Mesenchymal stem cell (in vitro differentiated cells and primary cell): ENCODE results near the gene ERRFI1.
"Not testable (repeated sequence)": the region's sequence is repeated elsewhere in the genome, so short reads cannot be mapped to it uniquely, and the experiment has no call there.

Experiments
- DNase-seq: peaks from one replicate; pipeline ENCODE4 v3.0.0-alpha.2; 2013
- H2AFZ ChIP-seq: one replicate; pipeline ENCODE4 v1.6.1; 2013; ENCODE audit warnings: low read depth, mild to moderate bottlenecking, control low read depth, inconsistent platforms, low read length, moderate library complexity
- H2AK5ac ChIP-seq: 2 replicates; pipeline ENCODE4 v1.6.1; 2013; ENCODE audit warnings: low read length, moderate library complexity, mild to moderate bottlenecking, inconsistent platforms; ENCODE audit not compliant: severe bottlenecking
- H2BK120ac ChIP-seq: one replicate; pipeline ENCODE4 v1.6.1; 2013; ENCODE audit warnings: low read depth, mild to moderate bottlenecking, inconsistent platforms, low read length, moderate library complexity
- H2BK12ac ChIP-seq, 2 experiments: one replicate each; pipeline ENCODE4 v1.6.1; 2013; ENCODE audit warnings: inconsistent platforms in 2 of 2, low read length in 2 of 2, mild to moderate bottlenecking in 2 of 2, moderate library complexity in 2 of 2, control low read depth in 1 of 2
- H2BK15ac ChIP-seq: one replicate; pipeline ENCODE4 v1.6.1; 2013; ENCODE audit warnings: mild to moderate bottlenecking, low read depth, inconsistent platforms; ENCODE audit not compliant: poor library complexity, severe bottlenecking
- H2BK5ac ChIP-seq: 2 replicates; pipeline ENCODE4 v1.6.1; 2013; ENCODE audit warnings: low read depth, mild to moderate bottlenecking, low read length, control low read depth, inconsistent platforms; ENCODE audit not compliant: poor library complexity, severe bottlenecking
- H3K14ac ChIP-seq, 2 experiments: one replicate each; pipeline ENCODE4 v1.6.1; 2013; ENCODE audit warnings: inconsistent platforms in 2 of 2, low read length in 2 of 2, control low read depth in 1 of 2, mild to moderate bottlenecking in 1 of 2, moderate library complexity in 1 of 2
- H3K18ac ChIP-seq, 2 experiments: one replicate each; pipeline ENCODE4 v1.6.1; 2013; ENCODE audit warnings: inconsistent platforms in 2 of 2, low read length in 2 of 2, control low read depth in 1 of 2, low read depth in 1 of 2, mild to moderate bottlenecking in 1 of 2
- H3K23ac ChIP-seq, 2 experiments: one replicate each; pipeline ENCODE4 v1.6.1; 2013; ENCODE audit warnings: inconsistent platforms in 2 of 2, low read length in 2 of 2, mild to moderate bottlenecking in 2 of 2, moderate library complexity in 2 of 2, control low read depth in 1 of 2
- H3K27ac ChIP-seq: 2 replicates; pipeline ENCODE4 v1.5.1; 2013; ENCODE audit warnings: mild to moderate bottlenecking, moderate library complexity, low read length, control low read depth, inconsistent platforms; ENCODE audit not compliant: poor library complexity, severe bottlenecking
- H3K27me3 ChIP-seq, 2 experiments: 2 replicates each; pipeline versions ENCODE4 v1.6.1 to v1.7.0; 2013; ENCODE audit warnings: low read length in 2 of 2, mild to moderate bottlenecking in 2 of 2, moderate library complexity in 2 of 2, control low read depth in 1 of 2, inconsistent platforms in 1 of 2; ENCODE audit not compliant: control insufficient read depth in 1 of 2, insufficient read depth in 1 of 2
- H3K36me3 ChIP-seq, 2 experiments: 2 replicates each; pipeline versions ENCODE4 v1.6.1 to v1.7.0; 2013; ENCODE audit warnings: low read length in 2 of 2, control low read depth in 1 of 2, inconsistent platforms in 1 of 2, low read depth in 1 of 2, mild to moderate bottlenecking in 1 of 2; ENCODE audit not compliant: insufficient read depth in 2 of 2, control insufficient read depth in 1 of 2
- H3K4ac ChIP-seq, 2 experiments: one replicate each; pipeline ENCODE4 v1.6.1; 2013; ENCODE audit warnings: inconsistent platforms in 2 of 2, low read length in 2 of 2, mild to moderate bottlenecking in 2 of 2, moderate library complexity in 2 of 2, control low read depth in 1 of 2, low read depth in 1 of 2
- H3K4me1 ChIP-seq: 2 replicates; pipeline ENCODE4 v1.6.1; 2013; ENCODE audit warnings: low read depth, low read length, control low read depth; ENCODE audit not compliant: control insufficient read depth, insufficient read depth
- H3K4me2 ChIP-seq: 2 replicates; pipeline ENCODE4 v1.6.1; 2013; ENCODE audit warnings: low read length, mild to moderate bottlenecking, inconsistent platforms; ENCODE audit not compliant: poor library complexity, severe bottlenecking
- H3K4me3 ChIP-seq, 2 experiments: 2 replicates each; pipeline versions ENCODE4 v1.5.1 to v1.7.0; 2013; ENCODE audit warnings: low read length in 2 of 2, mild to moderate bottlenecking in 2 of 2, control low read depth in 1 of 2, low read depth in 1 of 2; ENCODE audit not compliant: insufficient read depth in 1 of 2
- H3K79me1 ChIP-seq: replicated peaks from 2 replicates; pipeline ENCODE4 v1.6.1; 2013; ENCODE audit warnings: mild to moderate bottlenecking, control low read depth, low read length, inconsistent platforms; ENCODE audit not compliant: poor library complexity, severe bottlenecking
- H3K9ac ChIP-seq: 2 replicates; pipeline ENCODE4 v1.7.0; 2013; ENCODE audit warnings: mild to moderate bottlenecking, low read length, moderate library complexity
- H3K9me3 ChIP-seq: 2 replicates; pipeline ENCODE4 v1.7.0; 2013; ENCODE audit warnings: mild to moderate bottlenecking, low read length; ENCODE audit not compliant: control insufficient read depth
- H4K8ac ChIP-seq: one replicate; pipeline ENCODE4 v1.6.1; 2013; ENCODE audit warnings: inconsistent platforms, mild to moderate bottlenecking, low read length, moderate library complexity
- H4K91ac ChIP-seq: one replicate; pipeline ENCODE4 v1.6.1; 2013; ENCODE audit warnings: mild to moderate bottlenecking, low read length, inconsistent platforms
- WGBS: methylation state at CpG from one replicate; pipeline ENCODE4 v1.1.7; 2013; ENCODE audit warnings: mixed read lengths; 5-methylcytosine and 5-hydroxymethylcytosine counted together

Gene ERRFI1

DNA sequence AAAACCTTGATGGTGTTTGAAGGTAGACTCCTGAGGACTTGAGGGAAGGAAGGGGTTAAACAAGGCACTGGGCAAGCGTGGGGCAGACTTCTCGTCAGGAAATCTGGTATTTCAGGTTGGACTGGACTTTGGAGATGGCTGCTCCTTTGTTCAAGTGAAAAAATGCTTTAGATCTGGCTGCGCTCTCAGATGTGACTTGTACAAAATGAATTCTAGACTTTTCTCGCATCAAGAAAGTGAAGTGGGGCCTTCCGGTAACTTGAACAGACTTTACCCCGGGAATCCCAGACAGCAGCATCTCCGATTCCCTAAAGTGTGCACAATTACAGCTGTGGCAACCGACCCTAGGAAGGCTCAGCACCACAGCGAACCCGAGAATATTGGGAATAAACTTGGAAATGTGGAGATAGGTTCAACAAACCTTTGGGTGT is 44.3 kb upstream of the ERRFI1 start:
- H3K36me3 ChIP-seq = no peaks in the 10 kb centered on the region
- no peak overlapping the region for H3K27ac ChIP-seq
- H2BK120ac ChIP-seq = no peak overlapping the region
- H3K4ac ChIP-seq = peak overlapping the region in 1 of 2 experiments; percentile 68
- H4K91ac ChIP-seq = no peak overlapping the region
- H2BK12ac ChIP-seq = peak overlapping the region in 1 of 2 experiments; percentile 42
- no peaks in the 10 kb centered on the region for H3K79me1 ChIP-seq
- H2AK5ac ChIP-seq = no peak overlapping the region
- H4K8ac ChIP-seq = no peak overlapping the region
- H2AFZ ChIP-seq = no peak overlapping the region
- H2BK5ac ChIP-seq = no peak overlapping the region
- H3K4me3 ChIP-seq = no peak overlapping the region
- peaks cover 4% of the 10 kb centered on the region for H3K4me1 ChIP-seq
- peak; percentile 48 for DNase-seq
- no peak overlapping the region for H2BK15ac ChIP-seq
- 59% methylated on average over 10 of the region's 10 CpGs for WGBS
- peak overlapping the region in 1 of 2 experiments; percentile 76 for H3K14ac ChIP-seq
- no peak overlapping the region for H3K9ac ChIP-seq
- no peaks in the 10 kb centered on the region for H3K27me3 ChIP-seq
- H3K9me3 ChIP-seq = no peaks in the 10 kb centered on the region
- H3K18ac ChIP-seq = peak overlapping the region in 1 of 2 experiments; percentile 92
- no peak overlapping the region for H3K23ac ChIP-seq
- no peak overlapping the region for H3K4me2 ChIP-seq

DNA sequence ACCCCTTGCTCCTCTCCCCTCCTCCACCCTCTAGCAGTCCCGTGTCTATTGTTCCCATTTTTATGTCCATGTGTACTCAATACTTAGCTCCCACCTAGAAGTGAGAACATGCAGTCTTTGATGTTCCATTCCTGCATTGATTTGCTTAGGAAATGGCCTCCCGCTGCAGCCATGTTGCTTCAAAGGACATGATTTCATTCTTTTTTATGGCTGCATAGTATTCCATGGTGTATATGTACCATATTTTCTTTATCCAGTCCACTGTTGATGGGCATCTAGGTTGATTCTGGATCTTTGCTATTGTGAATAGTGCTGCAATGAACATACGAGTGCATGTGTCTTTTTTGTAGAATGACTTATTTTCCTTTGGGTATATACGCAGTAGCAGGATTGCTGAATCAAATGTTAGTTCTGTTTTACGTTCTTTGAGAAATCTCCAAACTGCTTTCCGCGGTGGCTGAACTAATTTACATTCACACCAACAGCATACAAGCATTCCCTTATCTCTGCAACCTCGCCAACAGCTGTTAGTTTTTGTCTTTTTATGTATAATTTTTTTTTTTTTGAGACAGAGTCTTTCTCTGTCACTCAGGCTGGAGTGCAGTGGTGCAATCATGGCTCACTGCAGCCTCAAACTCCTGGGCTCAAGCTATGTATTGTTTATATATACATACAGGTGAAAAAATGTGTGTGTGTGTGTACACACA is 43.7 kb upstream of the ERRFI1 start:
- H4K8ac ChIP-seq, H3K27ac ChIP-seq, H2BK15ac ChIP-seq, H3K4me2 ChIP-seq, H3K36me3 ChIP-seq, H2BK120ac ChIP-seq, H3K14ac ChIP-seq, H2AFZ ChIP-seq, H3K9me3 ChIP-seq, H3K4me1 ChIP-seq, H3K9ac ChIP-seq, H2AK5ac ChIP-seq, H3K4me3 ChIP-seq, DNase-seq, H4K91ac ChIP-seq, H3K27me3 ChIP-seq, H3K79me1 ChIP-seq, H2BK5ac ChIP-seq: not testable (repeated sequence)
- H3K4ac ChIP-seq = peak overlapping the region in 1 of 2 experiments; percentile 37
- peak overlapping the region in 1 of 2 experiments; percentile 31 for H3K23ac ChIP-seq
- peak overlapping the region in 1 of 2 experiments; percentile 60 for H2BK12ac ChIP-seq
- peak overlapping the region in 1 of 2 experiments; percentile 21 for H3K18ac ChIP-seq
- whole genome bisulfite sequencing = 100% methylated on average over 2 of the region's 8 CpGs

DNA sequence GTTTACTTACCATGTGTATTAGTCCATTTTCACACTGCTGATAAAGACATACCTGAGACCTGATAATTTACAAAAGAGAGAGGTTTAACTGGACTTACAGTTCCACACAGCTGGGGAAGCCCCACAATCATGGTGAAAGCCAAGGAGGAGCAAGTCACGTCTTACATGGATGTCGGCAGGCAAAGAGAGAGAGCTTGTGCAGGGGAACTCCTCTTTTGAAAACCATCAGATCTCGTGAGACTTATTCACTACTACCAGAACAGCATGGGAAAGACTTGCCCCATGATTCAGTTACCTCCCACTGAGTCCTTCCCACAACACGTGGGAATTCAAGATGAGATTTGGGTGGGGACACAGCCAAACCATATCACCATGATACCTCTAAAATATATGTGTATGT is 39.3 kb upstream of the ERRFI1 start:
- Histone ChIP-seq H3K27ac (no peak overlapping the region), H2BK15ac (no peak overlapping the region), H3K36me3 (no peaks in the 10 kb centered on the region), H3K4me2 (no peak overlapping the region), H3K79me1 (no peaks in the 10 kb centered on the region), H3K9ac (no peak overlapping the region), H2BK120ac (no peak overlapping the region), H3K4me1 (no peaks in the 10 kb centered on the region), H2AFZ (no peak overlapping the region), H3K23ac (no peak overlapping the region), H2BK12ac (no peak overlapping the region), H3K18ac (no peak overlapping the region), H3K4me3 (no peak overlapping the region), H4K8ac (no peak overlapping the region), H3K14ac (no peak overlapping the region), H2BK5ac (no peak overlapping the region), H3K27me3 (no peaks in the 10 kb centered on the region), H4K91ac (no peak overlapping the region), H3K4ac (peak overlapping the region in 1 of 2 experiments; percentile 35), H3K9me3 (no peaks in the 10 kb centered on the region), H2AK5ac (no peak overlapping the region)
- 100% methylated on average over 2 of the region's 4 CpGs for WGBS
- no peak for DNase-seq

DNA sequence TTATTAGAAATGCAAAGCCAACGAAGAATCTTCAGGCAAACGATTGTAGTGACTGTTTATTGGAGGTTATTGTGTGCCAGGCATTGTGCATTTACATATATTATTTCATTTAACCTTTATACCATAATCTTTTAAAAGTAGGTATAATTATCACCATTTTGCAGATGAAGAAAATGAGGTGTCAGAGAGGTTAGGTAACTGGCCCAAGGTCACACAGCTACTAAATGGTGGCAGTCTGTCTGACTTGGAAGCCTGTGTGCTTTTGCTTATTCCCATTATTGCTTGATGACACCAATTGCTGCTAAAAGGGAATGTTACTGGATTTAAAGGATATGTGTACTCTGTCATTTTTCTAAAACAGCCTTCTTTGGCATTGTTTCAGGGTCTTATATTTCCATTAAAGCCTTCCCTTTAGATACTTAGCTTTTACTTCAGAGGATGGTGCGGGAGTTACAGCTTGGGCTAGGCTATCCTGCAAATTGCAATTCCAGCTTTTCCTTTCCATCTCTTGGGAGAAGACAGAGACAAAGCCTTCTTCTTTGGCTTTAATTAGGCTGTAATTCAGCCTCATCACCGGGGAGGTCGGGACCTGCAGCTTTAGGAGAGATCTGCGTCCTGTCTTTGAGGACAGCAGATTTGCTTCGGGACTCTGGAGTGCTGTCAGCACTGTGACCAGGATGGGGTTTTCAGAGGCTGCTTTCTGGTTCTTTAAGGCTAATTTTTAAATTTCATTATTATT is 37.4 kb upstream of the ERRFI1 start:
- H3K14ac ChIP-seq = no peak overlapping the region
- H3K27ac ChIP-seq = no peak overlapping the region
- H2AK5ac ChIP-seq = no peak overlapping the region
- H3K9me3 ChIP-seq = no peaks in the 10 kb centered on the region
- H3K23ac ChIP-seq = no peak overlapping the region
- no peak overlapping the region for H2BK15ac ChIP-seq
- no peak overlapping the region for H3K4me2 ChIP-seq
- H2AFZ ChIP-seq = no peak overlapping the region
- H4K8ac ChIP-seq = no peak overlapping the region
- peak overlapping the region in 1 of 2 experiments; percentile 32 for H3K18ac ChIP-seq
- H3K4me1 ChIP-seq = peaks cover 3% of the 10 kb centered on the region
- H3K4ac ChIP-seq = no peak overlapping the region
- no peak overlapping the region for H2BK12ac ChIP-seq
- no peaks in the 10 kb centered on the region for H3K27me3 ChIP-seq
- H4K91ac ChIP-seq = no peak overlapping the region
- no peak overlapping the region for H2BK120ac ChIP-seq
- H3K36me3 ChIP-seq = no peaks in the 10 kb centered on the region
- WGBS = 24% methylated on average over 5 of the region's 7 CpGs
- H2BK5ac ChIP-seq = no peak overlapping the region
- H3K4me3 ChIP-seq = no peak overlapping the region
- peak overlapping the region; percentile 33 for H3K9ac ChIP-seq
- DNase-seq = peak; percentile 40
- H3K79me1 ChIP-seq = no peaks in the 10 kb centered on the region
